GM12875 (cell line): ENCODE results near the gene KIAA1614.

ENCODE experiments used
- H3K4me3 ChIP-seq: one replicate; pipeline ENCODE4 v1.5.1; 2011; ENCODE audit warnings: low read depth, low read length, control low read depth
- TF ChIP-seq, protein P1 (sequence below): IDR thresholded peaks from 2 replicates; pipeline ENCODE4 v1.5.1; 2011; ENCODE audit warnings: low read depth, mild to moderate bottlenecking, control low read depth, inconsistent platforms, low read length, moderate library complexity, borderline replicate concordance; ENCODE audit not compliant: insufficient read depth

The KIAA1614 gene

DNA sequence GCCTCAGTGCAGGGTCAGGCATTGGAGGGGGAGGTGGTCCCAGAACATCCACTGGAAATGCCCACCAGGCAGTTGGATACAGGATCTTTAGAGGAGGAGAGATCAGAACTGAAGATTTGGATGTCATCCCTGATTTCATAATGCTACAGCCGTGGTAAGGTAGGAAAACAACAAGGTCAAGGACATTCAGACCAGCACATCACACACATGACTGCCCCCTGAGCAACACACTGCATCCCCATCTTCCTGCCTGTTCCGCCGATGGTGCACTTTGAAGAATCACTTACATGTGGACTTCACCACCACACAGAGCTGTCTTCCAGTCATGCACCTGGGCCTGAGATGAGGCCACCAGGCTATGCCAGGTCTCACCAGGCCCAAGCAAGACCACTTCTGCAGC lies 16.7 kb downstream of the KIAA1614 start:
- H3K4me3 ChIP-seq: no peak overlapping the region

DNA sequence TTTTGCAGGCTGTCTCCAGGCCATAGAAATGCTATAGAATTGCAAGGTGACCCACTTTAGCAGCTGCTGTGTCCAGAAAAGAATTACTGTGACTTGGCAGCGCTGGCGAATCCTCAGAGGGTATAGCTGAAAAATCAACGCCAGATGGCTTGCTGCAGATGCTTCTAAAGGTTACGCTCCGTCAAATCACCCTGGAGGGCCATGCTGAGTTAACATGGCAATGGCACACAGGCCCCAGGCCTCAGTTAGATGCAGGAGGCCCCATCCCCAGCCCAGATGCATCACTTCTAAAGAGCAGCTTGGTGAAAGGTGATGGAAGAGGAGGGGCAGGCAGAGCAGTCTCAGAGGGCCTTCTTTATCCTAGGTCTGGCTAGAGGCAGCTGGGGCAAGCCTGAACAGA lies 18.0 kb downstream of the KIAA1614 start:
- TF ChIP-seq, protein P1, sequence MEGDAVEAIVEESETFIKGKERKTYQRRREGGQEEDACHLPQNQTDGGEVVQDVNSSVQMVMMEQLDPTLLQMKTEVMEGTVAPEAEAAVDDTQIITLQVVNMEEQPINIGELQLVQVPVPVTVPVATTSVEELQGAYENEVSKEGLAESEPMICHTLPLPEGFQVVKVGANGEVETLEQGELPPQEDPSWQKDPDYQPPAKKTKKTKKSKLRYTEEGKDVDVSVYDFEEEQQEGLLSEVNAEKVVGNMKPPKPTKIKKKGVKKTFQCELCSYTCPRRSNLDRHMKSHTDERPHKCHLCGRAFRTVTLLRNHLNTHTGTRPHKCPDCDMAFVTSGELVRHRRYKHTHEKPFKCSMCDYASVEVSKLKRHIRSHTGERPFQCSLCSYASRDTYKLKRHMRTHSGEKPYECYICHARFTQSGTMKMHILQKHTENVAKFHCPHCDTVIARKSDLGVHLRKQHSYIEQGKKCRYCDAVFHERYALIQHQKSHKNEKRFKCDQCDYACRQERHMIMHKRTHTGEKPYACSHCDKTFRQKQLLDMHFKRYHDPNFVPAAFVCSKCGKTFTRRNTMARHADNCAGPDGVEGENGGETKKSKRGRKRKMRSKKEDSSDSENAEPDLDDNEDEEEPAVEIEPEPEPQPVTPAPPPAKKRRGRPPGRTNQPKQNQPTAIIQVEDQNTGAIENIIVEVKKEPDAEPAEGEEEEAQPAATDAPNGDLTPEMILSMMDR: no peak
- no peak overlapping the region for H3K4me3 ChIP-seq

More for the DNA sequence above, 16.7 kb downstream of the KIAA1614 start:
- TF ChIP-seq, protein P1: no peak

DNA sequence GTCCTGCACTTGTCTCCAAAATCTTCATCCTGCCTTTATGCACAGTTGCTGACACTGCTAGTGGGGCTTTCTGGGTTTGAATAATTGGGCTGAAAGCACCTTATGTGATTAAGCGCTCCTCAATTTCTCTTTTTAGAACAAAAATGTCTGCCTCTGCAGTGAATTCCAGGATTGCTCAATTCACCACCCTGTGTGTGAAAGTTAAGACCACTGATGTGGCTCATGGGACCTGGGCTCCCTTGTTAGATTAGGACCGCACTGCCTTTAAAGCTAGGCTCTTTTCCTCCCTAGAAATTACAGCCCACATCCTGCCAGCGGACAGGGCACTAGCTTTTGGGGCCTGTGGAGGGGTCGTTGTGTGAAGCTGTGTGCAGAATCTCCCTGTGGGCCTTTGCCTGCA lies 18.8 kb downstream of the KIAA1614 start:
- no peak overlapping the region for H3K4me3 ChIP-seq

DNA sequence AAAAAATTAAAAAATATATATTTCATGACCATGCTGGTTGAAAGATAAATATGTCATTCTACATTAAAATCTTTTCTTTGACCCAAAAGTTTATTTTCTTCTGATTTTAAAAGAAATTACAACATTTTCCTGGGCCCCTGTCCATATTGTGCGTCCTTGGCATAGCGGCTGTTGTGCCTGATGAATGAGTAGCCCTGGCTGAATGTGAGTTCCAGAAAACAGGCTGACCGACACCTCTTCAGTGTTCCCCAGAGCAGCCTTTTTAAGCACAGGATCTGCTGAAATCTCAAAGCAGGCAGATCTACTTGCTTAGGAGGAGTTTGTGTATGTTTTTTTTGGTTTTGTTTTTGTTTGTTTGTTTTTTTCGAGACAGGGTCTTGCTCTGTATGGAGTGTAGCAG lies 19.7 kb downstream of the KIAA1614 start:
- H3K4me3 ChIP-seq: no peak overlapping the region
- TF ChIP-seq, protein P1: no peak

More for the DNA sequence above, 18.8 kb downstream of the KIAA1614 start:
- TF ChIP-seq, protein P1: no peak

DNA sequence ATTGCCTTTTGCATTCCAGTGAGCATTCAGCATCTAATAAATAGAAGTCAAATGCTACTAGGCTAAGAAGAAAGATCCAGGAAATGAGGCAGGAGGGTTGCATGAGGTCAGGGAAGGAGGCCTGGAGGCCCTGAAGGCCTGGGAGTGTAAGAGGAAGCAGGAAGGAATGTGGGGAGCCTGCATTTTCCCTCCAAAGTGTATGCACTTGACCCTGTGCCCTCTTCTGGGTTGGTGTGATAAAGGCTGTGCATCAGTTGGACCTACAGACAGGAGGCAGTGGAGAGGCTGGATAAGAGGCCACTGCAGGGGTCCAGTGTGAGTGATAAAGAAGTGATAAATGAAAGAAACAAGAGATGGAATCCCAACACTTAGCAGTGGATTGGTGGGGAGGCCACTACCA lies 20.4 kb downstream of the KIAA1614 start:
- no peak overlapping the region for H3K4me3 ChIP-seq

DNA sequence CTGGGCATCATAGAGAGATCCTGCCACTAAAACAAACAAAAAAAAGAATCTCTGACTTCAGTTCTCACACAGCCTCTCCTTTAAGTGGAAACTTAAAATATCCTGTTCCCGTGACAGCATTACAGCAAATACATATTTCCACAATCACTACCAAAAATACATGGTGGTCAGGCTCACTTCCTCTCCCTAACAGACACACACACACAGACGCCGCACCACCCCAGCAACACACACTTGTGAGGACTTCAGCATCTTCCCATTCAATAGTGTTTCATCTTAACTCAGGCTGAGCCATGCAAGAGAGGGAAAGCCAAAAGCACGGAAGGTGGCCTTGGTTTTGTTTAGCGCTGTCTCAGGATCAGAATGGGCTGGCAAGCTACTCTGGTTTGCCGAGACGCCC lies 21.9 kb downstream of the KIAA1614 start:
- H3K4me3 ChIP-seq: no peak overlapping the region
- TF ChIP-seq, protein P1: no peak

More for the DNA sequence above, 20.4 kb downstream of the KIAA1614 start:
- TF ChIP-seq, protein P1: 0 out of 2 replicates have a peak, but pooled peaks have one; percentile 1

DNA sequence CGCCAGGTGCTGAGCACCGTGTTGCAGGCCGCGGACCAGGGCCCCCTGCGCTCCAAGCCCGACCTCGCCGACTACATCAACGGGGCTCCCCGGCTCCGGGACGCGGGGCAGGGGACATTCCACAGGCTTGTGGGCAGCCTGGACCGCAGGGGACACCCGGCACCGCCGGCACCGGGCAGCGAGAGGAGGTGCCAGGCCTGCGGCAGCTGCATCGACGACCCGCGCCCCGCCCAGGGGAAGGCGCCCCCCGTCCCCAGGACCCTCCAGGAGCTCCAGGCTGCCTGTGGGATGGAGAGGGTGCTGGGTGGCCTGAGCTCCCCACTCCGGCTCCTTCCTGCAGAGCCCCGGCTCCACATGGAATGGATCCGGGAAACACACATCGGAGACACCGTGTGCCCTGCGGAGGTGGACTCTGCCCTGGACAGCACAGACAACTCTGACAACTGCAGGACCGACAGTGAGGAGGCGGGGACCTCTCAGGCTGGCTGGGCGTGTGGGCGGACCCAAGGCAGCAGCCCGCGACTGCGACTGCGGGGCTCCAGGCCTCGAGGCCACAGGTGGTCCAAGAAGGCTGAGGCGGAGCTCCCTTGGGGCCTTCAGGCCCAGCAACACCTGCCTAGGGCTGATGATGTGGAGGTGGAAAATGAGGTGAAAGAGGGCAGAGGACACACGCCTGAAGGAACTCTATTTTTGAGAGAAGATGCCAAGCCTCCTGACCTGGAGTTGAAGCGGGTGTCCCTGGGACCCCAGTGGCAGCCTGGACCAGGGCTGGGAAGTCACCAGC lies 22.8 kb downstream of the KIAA1614 start:
- no peak overlapping the region for H3K4me3 ChIP-seq
- TF ChIP-seq, protein P1: no peak
